ELR (cell line): ENCODE measurements around the gene GALNT10.

Experiments used
- DNase-seq: peaks from one replicate; pipeline ENCODE4 v3.0.0-alpha.2; 2015; ENCODE audit warnings: low read depth

Gene GALNT10

GRCh38 chr5:154179846-154180710 is 10.5 kb upstream of the GALNT10 start:
- DNase-seq, result peak; percentile 77

GRCh38 chr5:154181161-154181560 is 9.4 kb upstream of the GALNT10 start:
- DNase-seq, result no peak

- DNase-seq, result peak; percentile 38
Measured at GRCh38 chr5:154189256-154189818, 1.2 kb upstream of the GALNT10 start.

- peak; percentile 83 for DNase-seq
Measured at GRCh38 chr5:154189819-154190594, 526 bp upstream of the GALNT10 start.

GRCh38 chr5:154191467-154192261 is 1.1 kb downstream of the GALNT10 start:
- DNase-seq, result peak; percentile 48

GRCh38 chr5:154193283-154193682 is 2.8 kb downstream of the GALNT10 start:
- DNase-seq, result no peak

GRCh38 chr5:154193701-154194121 is 3.2 kb downstream of the GALNT10 start:
- peak; percentile 49 for DNase-seq

GRCh38 chr5:154194345-154195329 is 4.1 kb downstream of the GALNT10 start:
- DNase-seq, result no peak

GRCh38 chr5:154196281-154196680 is 5.7 kb downstream of the GALNT10 start:
- no peak for DNase-seq

GRCh38 chr5:154196955-154197652 is 6.6 kb downstream of the GALNT10 start:
- DNase-seq, result peak; percentile 62

- peak; percentile 80 for DNase-seq
Measured at GRCh38 chr5:154197801-154198491, 7.4 kb downstream of the GALNT10 start.

GRCh38 chr5:154198611-154199230 is 8.2 kb downstream of the GALNT10 start:
- peak; percentile 89 for DNase-seq

GRCh38 chr5:154199263-154199662 is 8.7 kb downstream of the GALNT10 start:
- DNase-seq, result no peak

- DNase-seq, result no peak
Measured at GRCh38 chr5:154199671-154200220, 9.2 kb downstream of the GALNT10 start.

GRCh38 chr5:154200221-154200620 is 9.7 kb downstream of the GALNT10 start:
- no peak for DNase-seq

GRCh38 chr5:154201108-154201769 is 10.7 kb downstream of the GALNT10 start:
- no peak for DNase-seq

GRCh38 chr5:154202379-154203260 is 12.1 kb downstream of the GALNT10 start:
- DNase-seq, result no peak
